SHP77 (cell line): ENCODE data around the gene ZNF581.

Experiments used
- DNase-seq, 2 experiments: peaks; one replicate each; lab custom pipeline; 2025; lab: John Stamatoyannopoulos, UW

The ZNF581 gene

GRCh38 chr19:55679343-55680257, 36.2 kb downstream of the ZNF581 start:
- no peak for DNase-seq

- DNase-seq, result no peak
Measured at GRCh38 chr19:55680339-55681130, 37.1 kb downstream of the ZNF581 start.

DNA sequence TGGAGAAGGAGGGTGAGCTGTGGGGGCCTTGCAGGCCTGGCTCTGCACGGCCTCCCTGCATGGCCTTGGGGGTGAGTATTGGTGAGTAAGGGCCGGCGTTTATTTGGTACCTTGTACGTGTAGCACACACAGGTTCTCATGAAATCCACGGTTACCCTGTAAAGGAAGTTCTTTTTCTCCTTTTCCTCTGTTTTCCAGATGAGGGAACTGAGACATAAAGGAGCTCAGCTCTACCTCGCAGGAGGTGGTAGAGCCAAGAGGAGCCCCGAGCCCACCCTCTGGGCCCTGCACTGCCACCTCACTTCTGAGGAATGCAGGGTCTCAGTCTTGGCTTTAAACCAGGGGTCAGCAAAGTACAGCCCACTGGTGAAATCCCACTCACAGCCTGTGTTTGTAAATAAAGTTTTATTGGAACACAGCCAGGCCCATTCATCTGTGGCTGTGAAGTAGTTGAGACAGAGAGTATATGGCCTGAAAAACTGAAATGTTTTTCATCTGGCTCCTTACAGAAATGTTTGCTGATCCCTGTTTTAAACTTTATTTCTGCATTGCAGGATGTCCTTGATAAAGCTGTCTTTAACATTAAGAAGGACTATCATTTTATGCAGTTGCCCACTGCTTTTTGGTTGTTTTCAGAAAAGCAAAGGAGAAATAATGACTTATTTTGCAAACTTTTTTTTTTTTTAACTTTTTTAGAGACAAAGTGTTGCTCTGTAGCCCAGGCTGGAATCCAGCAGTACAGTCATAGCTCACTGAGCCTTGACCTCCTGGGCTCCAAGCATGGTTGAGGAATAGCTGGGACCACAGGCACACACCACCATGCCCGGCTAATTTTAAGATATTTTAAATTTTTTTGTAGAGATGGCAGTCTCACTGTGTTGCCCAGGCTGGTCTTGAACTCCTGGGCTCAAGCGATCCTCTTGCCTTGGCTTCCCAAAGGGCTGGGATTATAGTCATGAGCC, 38.0 kb downstream of the ZNF581 start:
- no peak for DNase-seq

DNA sequence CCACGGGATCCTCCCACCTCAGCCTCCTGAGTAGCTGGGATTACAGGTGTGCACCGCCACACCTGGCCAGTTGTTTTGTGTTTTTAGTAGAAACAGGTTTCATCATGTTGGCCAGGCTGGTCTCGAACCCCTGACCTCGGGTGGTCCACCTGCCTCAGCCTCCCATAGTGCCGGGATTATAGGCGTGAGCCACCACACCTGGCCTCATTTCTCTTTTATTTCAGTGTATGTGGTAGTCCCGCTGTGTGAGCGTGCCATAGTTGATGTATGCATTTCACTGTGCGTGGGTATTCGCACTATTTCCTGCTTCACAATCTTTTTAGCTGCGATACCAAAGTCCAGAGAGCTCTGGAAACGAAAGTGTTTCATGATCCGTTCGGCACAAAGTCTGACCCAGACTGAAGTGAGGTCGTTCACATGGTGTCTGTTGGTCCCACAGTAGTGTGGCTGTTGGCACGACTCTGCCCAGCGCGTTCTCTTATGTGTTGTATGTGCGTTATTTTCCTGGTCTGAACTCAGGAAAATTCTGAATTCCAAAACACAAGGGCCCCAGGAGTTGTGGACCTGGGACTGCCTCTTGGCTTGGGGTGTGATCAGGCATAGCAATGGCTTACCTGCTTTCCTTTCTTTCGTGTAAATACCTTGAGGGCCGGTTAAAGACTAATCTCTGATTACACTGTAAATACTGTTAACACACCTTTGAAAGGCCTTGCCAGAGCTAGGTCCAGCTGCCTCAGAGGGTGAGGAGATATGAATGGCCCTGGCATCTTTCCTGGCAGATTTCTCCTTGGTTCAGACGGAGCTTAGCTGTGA, 40.2 kb downstream of the ZNF581 start:
- DNase-seq, result no peak

- DNase-seq, result no peak
Measured at GRCh38 chr19:55684946-55685681, 41.7 kb downstream of the ZNF581 start.

- DNase-seq, result no peak
Measured at GRCh38 chr19:55685776-55686175, 42.3 kb downstream of the ZNF581 start.

DNA sequence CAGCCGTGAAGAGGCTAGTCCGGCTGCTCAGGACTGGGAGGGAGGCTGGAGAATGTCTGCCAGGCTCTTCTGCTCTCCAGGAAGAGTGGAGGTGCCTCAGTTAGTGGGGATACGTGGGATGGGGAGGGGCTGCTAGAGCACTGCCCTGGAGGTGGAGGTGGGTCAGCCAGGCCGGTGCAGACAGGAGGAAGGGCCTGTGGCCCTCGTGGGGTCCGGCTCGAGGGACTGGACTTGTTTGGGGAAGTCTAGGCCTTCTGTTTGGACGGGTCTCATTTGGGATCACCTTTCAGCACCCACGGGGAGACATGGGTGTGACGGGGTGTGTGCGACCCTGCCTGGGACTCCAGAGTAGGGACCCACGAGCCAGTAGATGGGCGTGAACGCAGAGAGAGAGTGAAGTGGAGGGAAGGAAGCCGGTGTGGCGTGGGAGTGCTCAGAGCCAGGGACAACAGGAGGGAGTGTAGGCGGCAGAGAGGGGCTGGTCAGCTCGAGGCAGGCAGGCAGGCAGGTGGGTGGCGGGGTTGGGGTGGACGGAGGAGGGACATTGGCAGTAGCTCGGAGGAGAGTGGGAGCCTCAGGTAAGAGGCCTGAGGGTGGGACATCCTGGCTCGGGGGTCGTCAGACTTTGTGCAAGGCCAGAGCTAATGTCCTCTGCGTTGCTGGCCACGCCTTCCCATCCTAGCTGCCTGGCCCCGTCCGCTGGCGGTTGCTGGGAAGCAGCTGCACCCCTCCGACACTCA, 43.0 kb downstream of the ZNF581 start:
- no peak for DNase-seq

DNA sequence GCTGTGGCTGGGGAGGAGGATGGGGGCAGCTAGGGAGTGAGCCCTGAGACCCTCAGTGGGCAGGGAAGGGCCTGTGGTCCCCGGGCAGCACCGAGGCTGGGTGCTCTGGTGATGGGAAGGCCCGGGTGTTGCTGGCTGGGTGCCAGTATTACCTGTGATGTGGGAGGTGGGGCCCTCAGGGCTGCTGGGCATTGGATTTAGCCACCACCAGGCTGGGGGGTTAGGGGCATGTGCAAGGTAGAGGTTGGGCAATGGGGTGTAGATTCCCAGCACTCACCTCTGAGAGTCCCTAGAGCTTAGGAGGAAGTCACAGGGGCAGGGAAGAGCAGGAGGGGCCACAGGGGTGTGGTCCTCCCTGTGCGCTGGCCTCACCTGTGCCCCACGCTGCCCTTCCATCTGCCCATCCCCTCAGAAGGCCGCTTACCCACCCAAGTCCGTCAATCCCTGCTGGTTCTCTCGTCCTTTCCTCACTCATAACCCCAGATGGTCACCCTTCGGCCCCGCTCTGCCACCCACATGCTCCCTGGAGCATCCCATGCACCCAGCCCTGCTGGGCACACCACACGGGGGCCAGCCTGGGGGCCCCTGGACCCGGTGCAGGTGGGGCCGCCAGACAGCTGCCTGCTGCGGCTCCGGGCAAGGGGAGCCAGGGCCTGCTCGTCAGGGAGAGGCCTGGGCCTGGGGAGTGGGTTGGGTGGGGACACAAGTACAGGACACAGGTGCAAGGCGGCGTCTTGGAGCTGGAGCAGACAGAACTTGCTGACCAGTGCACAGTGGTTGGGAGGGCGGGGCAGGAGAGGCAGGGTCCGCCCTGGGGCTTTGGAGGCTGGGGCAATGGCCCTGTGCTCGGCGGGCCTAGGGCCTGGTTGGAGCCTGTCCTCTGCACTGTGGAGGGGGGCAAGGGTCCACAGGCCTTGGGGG, 44.1 kb downstream of the ZNF581 start:
- no peak for DNase-seq

DNA sequence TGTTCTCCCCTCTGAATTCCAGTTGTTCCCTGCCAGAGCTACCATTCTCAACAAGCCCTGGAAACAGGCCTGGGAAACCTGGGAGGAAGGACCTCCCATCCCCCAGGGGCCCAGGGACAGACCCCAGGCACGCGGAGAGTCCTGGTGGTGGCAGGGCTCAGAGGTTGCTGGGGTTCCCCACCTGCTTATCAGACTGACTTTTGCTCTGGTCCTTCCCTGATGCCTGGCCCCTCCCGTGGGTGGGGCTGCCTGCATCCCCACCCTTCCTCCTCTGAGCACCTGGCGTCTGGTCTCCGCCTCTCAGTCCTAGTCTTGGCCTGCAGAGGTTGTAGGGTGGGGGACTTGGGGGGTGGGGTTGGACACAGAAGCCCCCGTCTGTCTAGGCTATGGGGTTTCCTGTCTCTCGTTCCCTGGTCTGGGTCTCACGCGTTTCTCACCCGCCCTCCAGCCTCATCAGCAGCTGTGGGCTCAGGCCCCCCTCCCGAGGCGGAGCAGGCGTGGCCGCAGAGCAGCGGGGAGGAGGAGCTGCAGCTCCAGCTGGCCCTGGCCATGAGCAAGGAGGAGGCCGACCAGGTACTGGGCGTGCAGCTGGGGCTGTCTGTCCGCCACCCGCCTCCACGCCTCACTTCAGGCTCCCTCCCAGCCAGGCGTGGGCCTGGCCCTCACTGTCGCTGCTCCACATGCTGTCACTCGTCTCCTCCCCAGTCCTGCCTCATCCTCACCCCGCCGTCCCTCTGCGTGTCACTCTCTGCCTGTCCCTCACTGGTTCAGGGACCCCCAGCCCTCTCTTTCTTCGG, 45.2 kb downstream of the ZNF581 start:
- no peak for DNase-seq

- DNase-seq, result no peak
Measured at GRCh38 chr19:55689411-55690108, 46.1 kb downstream of the ZNF581 start.

GRCh38 chr19:55690109-55690768, 46.8 kb downstream of the ZNF581 start:
- DNase-seq, result no peak

DNA sequence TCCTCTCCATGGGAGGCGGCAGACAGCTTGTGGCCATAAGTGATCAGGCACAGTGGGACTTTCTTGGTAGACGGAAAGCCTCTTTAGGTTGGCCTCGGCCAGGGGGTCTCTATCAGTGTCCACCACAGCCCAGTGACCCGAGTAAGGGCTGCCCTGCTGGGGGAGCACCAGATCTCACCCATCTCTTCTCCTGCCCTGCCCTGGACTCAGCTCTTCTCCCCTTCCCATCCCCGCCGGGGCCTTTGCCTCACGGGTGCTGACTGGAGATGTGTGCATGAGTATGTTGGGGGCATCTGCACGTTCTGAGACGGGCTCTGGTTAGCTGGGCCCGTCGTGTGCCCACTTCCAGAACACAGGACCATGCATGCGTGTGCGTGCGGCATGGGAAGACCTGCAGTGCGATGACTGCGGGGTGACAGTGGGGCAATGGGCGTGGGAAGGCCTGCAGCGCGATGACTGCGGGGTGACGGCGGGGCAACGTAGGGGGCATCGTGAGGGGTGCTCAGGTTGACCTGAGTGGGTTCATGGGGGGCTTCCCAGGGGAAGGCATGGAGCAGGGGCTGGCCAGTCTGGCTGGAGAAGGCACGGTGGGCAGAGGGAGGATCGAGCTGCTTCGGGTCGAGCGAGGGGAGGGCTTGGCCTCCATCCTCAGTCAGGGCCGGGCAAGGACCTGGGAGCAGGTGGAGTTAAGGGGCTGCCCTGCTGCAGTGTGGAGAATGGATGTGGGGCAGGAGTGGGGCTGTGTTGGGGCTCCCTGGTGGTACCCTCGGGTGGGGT, 47.5 kb downstream of the ZNF581 start:
- no peak for DNase-seq

GRCh38 chr19:55691561-55692481, 48.4 kb downstream of the ZNF581 start:
- no peak for DNase-seq

GRCh38 chr19:55692681-55693081, 49.2 kb downstream of the ZNF581 start:
- DNase-seq, result no peak
